Measurements from ENCODE around the gene GALNT7.

The GALNT7 gene

DNA sequence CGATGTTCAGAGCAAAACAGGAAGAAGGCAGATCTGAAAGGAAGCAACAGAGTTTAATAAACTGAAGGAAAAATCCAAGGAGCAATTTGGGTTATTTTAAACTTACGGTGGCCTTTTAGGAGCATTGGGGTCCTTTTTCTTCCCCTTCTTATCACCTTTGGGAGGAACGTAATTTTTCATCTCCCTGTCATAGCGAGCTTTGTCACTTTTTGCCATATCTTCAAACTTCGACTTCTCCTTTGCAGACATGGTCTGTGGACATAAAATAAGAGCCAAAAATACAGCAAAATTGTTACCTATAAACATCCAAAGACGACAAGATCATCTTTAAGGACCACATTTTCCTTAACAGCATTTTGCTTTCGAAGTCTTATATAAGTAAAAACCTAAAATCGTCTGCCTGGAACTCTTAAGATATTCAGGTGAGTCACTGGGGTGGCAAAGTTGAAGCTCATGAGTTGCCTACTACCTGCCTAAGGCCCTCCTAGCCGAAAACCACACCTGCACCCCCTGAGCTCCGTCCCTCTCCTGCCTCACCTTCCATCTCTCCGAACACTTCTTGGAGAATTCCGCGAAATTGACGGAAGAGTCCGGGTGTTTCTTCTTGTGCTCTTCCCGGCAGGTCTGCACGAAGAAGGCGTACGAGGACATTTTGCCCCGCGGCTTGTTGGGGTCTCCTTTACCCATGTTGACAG lies 164.5 kb downstream of the GALNT7 start:
- Histone ChIP-seq H3K79me1 (ENCODE audit: low read depth, low read length) (no peaks in the 10 kb centered on the region), H3K27me3 (ENCODE audit: control insufficient read depth in 3 of 3, insufficient read depth in 3 of 3, low read depth in 1 of 3, low read length in 3 of 3) (no peaks in the 10 kb centered on the region), H3K4me1 (ENCODE audit: control insufficient read depth in 2 of 2, insufficient read depth in 1 of 2, low read depth in 1 of 2, low read length in 2 of 2) (peaks cover 0 to 3% of the 10 kb centered on the region in 2 donors), H2BK12ac (ENCODE audit: low read length) (no peak overlapping the region), H3K9ac (ENCODE audit: low read depth, low read length, poor library complexity) (peak overlapping the region; percentile 18), H2BK120ac (ENCODE audit: low read depth, low read length) (no peak overlapping the region), H3K9me3 (replicated peaks in 1 of 2; ENCODE audit: control insufficient read depth in 2 of 2, insufficient read depth in 1 of 2, low read depth in 1 of 2, low read length in 2 of 2) (no peaks in the 10 kb centered on the region), H4K8ac (ENCODE audit: low read depth, low read length) (no peak overlapping the region), H2BK5ac (ENCODE audit: low read length) (peak overlapping the region; percentile 76), H2BK15ac (ENCODE audit: low read length) (no peak overlapping the region), H3K18ac (ENCODE audit: low read length) (peak overlapping the region; percentile 93), H3K4ac (ENCODE audit: low read length) (no peak overlapping the region), H3K4me2 (ENCODE audit: insufficient read depth, low read length, poor library complexity, severe bottlenecking) (peak overlapping the region; percentile 63), H3K23ac (ENCODE audit: low read depth, low read length, poor library complexity) (no peak overlapping the region), H3K4me3 (ENCODE audit: low read length in 2 of 2) (peak overlapping the region; percentile 97 to 99), H2AFZ (ENCODE audit: low read length) (no peak overlapping the region), H3K36me3 (replicated peaks in 1 of 2; ENCODE audit: control insufficient read depth in 2 of 2, insufficient read depth in 2 of 2, low read length in 2 of 2) (peaks cover 7 to 54% of the 10 kb centered on the region in 2 donors), H2AK5ac (ENCODE audit: low read depth, low read length) (no peak overlapping the region), H3K14ac (ENCODE audit: low read length) (no peak overlapping the region), H4K91ac (ENCODE audit: low read depth, low read length, poor library complexity) (no peak overlapping the region), H3K27ac (replicated peaks; ENCODE audit: low read length) (no peak overlapping the region)
- no peak for DNase-seq (ENCODE audit: low spot score)
- no CpG with 5 or more reads among the region's 21 CpGs for WGBS, 2 donors (ENCODE audit: extremely low coverage in 2 of 2, insufficient read length in 2 of 2, insufficient replicate concordance in 1 of 2)

DNA sequence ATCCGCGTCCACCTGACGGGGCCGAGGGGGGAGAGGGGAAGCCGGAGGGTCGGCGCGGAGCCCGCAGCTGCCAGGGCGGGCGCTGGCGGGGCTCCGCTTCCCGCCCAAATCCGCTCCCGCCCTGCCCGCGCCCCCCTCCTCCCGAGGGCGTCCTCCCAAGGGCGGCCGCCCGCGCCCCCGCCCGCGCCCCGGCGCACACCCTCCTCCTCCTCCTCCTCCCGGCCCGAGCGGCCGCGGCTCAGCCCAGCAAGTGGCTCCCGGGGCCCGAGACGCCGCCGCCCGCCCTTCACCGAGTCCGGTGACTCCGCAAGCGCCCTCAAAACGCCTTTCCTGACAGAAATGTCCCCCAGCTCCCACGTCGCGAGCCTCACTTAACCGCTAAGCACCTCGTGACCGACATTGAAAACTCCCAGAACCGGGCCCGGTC lies 165.1 kb downstream of the GALNT7 start:
- H3K9ac ChIP-seq (ENCODE audit: low read depth, low read length, poor library complexity), result peak overlapping the region; percentile 88
- no peaks in the 10 kb centered on the region for H3K9me3 ChIP-seq (replicated peaks in 1 of 2; ENCODE audit: control insufficient read depth in 2 of 2, insufficient read depth in 1 of 2, low read depth in 1 of 2, low read length in 2 of 2)
- no CpG with 5 or more reads among the region's 53 CpGs for WGBS, 2 donors (ENCODE audit: extremely low coverage in 2 of 2, insufficient read length in 2 of 2, insufficient replicate concordance in 1 of 2)
- peak overlapping the region; percentile 100 for H3K18ac ChIP-seq (ENCODE audit: low read length)
- peak overlapping the region; percentile 56 for H2AFZ ChIP-seq (ENCODE audit: low read length)
- no peaks in the 10 kb centered on the region for H3K79me1 ChIP-seq (ENCODE audit: low read depth, low read length)
- no peak overlapping the region for H2BK12ac ChIP-seq (ENCODE audit: low read length)
- peak overlapping the region; percentile 63 for H3K4me2 ChIP-seq (ENCODE audit: insufficient read depth, low read length, poor library complexity, severe bottlenecking)
- peak overlapping the region; percentile 97 to 99 for H3K4me3 ChIP-seq (ENCODE audit: low read length in 2 of 2)
- DNase-seq (ENCODE audit: low spot score), result peak; percentile 41
- H2BK120ac ChIP-seq (ENCODE audit: low read depth, low read length), result no peak overlapping the region
- H2BK15ac ChIP-seq (ENCODE audit: low read length), result peak overlapping the region; percentile 23
- peaks cover 0 to 3% of the 10 kb centered on the region in 2 donors for H3K4me1 ChIP-seq (ENCODE audit: control insufficient read depth in 2 of 2, insufficient read depth in 1 of 2, low read depth in 1 of 2, low read length in 2 of 2)
- H3K27ac ChIP-seq (replicated peaks; ENCODE audit: low read length), result peak overlapping the region; percentile 96
- H3K4ac ChIP-seq (ENCODE audit: low read length), result peak overlapping the region; percentile 27
- peak overlapping the region; percentile 97 for H3K14ac ChIP-seq (ENCODE audit: low read length)
- H3K27me3 ChIP-seq (ENCODE audit: control insufficient read depth in 3 of 3, insufficient read depth in 3 of 3, low read depth in 1 of 3, low read length in 3 of 3), result no peaks in the 10 kb centered on the region
- H2AK5ac ChIP-seq (ENCODE audit: low read depth, low read length), result peak overlapping the region; percentile 95
- H4K8ac ChIP-seq (ENCODE audit: low read depth, low read length), result peak overlapping the region; percentile 5
- peak overlapping the region; percentile 99 for H3K23ac ChIP-seq (ENCODE audit: low read depth, low read length, poor library complexity)
- peaks cover 6 to 49% of the 10 kb centered on the region in 2 donors for H3K36me3 ChIP-seq (replicated peaks in 1 of 2; ENCODE audit: control insufficient read depth in 2 of 2, insufficient read depth in 2 of 2, low read length in 2 of 2)
- H2BK5ac ChIP-seq (ENCODE audit: low read length), result peak overlapping the region; percentile 76
- peak overlapping the region; percentile 12 for H4K91ac ChIP-seq (ENCODE audit: low read depth, low read length, poor library complexity)

DNA sequence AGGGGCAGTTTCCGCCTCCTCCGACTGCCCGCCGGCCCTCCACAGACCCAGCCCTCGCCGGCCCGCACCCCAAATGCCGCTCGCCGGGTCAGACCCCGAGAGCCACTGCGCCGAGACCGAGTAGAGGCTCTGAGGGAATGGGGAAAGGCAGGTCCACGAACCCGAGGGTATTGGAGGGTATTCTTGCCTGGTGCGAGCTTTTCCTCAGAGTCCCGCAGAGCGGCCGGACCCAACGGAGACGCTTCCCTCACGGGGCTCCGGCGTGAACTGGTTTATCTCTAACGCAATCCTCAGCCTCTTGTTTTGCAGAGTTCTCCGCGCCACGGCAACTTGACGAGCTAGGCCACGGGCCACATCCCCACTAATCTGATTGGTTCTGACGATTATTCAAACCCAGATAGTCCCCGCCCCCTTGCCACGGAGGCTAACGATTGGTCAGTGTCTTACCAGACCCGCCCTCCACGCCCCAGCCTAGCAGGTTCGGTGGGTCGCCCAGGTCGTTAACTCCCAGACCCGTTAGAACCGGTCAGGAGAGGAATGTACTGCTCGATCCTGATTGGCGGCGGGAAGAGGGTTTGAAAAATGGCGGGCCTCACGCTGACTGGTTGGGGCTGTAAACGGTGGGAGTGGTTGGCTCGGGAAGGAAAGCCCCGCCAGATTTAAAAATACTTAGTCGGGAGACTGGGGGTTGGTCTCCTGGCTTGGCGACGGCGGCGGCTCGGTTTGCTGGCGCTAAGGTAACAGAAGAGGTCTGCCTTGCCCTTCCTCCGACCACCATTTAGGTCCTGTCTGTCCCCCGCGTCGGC lies 165.7 kb downstream of the GALNT7 start, which contains the start of gene HMGB2:
TSS of gene HMGB2 (minus strand) at position 274 of the 806 bp plus-strand sequence. CDS start 709 bp downstream, outside the sequence.
- peak within 1 kb of the TSS; percentile 88 for H3K9ac ChIP-seq (ENCODE audit: low read depth, low read length, poor library complexity)
- peak within 1 kb of the TSS; percentile 100 for H3K18ac ChIP-seq (ENCODE audit: low read length)
- H3K23ac ChIP-seq (ENCODE audit: low read depth, low read length, poor library complexity), result peak within 1 kb of the TSS; percentile 99
- peak within 1 kb of the TSS; percentile 98 for H3K27ac ChIP-seq (replicated peaks; ENCODE audit: low read length)
- H3K14ac ChIP-seq (ENCODE audit: low read length), result peak within 1 kb of the TSS; percentile 97
- H3K9me3 ChIP-seq (replicated peaks in 1 of 2; ENCODE audit: control insufficient read depth in 2 of 2, insufficient read depth in 1 of 2, low read depth in 1 of 2, low read length in 2 of 2), result no peaks in the 10 kb centered on the region
- peaks cover 6 to 42% of the 10 kb centered on the region in 2 donors for H3K36me3 ChIP-seq (replicated peaks in 1 of 2; ENCODE audit: control insufficient read depth in 2 of 2, insufficient read depth in 2 of 2, low read length in 2 of 2)
- H2AFZ ChIP-seq (ENCODE audit: low read length), result peak within 1 kb of the TSS; percentile 90
- H3K4me3 ChIP-seq (ENCODE audit: low read length in 2 of 2), result peak within 1 kb of the TSS; percentile 97 to 99
- H2BK15ac ChIP-seq (ENCODE audit: low read length), result peak within 1 kb of the TSS; percentile 40
- H2BK120ac ChIP-seq (ENCODE audit: low read depth, low read length), result no peak within 1 kb of the TSS
- H3K4me1 ChIP-seq (ENCODE audit: control insufficient read depth in 2 of 2, insufficient read depth in 1 of 2, low read depth in 1 of 2, low read length in 2 of 2), result peaks cover 0 to 3% of the 10 kb centered on the region in 2 donors
- no peaks in the 10 kb centered on the region for H3K79me1 ChIP-seq (ENCODE audit: low read depth, low read length)
- peak within 1 kb of the TSS; percentile 93 for H2BK5ac ChIP-seq (ENCODE audit: low read length)
- peak within 1 kb of the TSS; percentile 86 for H3K4me2 ChIP-seq (ENCODE audit: insufficient read depth, low read length, poor library complexity, severe bottlenecking)
- H2AK5ac ChIP-seq (ENCODE audit: low read depth, low read length), result peak within 1 kb of the TSS; percentile 95
- H3K27me3 ChIP-seq (ENCODE audit: control insufficient read depth in 3 of 3, insufficient read depth in 3 of 3, low read depth in 1 of 3, low read length in 3 of 3), result no peaks in the 10 kb centered on the region
- peak within 1 kb of the TSS; percentile 86 for H4K8ac ChIP-seq (ENCODE audit: low read depth, low read length)
- DNase-seq (ENCODE audit: low spot score), result peak; percentile 100
- peak within 1 kb of the TSS; percentile 72 for H4K91ac ChIP-seq (ENCODE audit: low read depth, low read length, poor library complexity)
- H2BK12ac ChIP-seq (ENCODE audit: low read length), result no peak within 1 kb of the TSS
- WGBS, 2 donors (ENCODE audit: extremely low coverage in 2 of 2, insufficient read length in 2 of 2, insufficient replicate concordance in 1 of 2), result no CpG with 5 or more reads among the region's 61 CpGs
- peak within 1 kb of the TSS; percentile 84 for H3K4ac ChIP-seq (ENCODE audit: low read length)

All from neuronal stem cell (in vitro differentiated cells).